KG1 (cell line): ENCODE results near the gene TRIM3.

Source experiments
- DNase-seq: peaks from one replicate; lab custom pipeline; 2025; lab: John Stamatoyannopoulos, UW

TRIM3 gene

DNA sequence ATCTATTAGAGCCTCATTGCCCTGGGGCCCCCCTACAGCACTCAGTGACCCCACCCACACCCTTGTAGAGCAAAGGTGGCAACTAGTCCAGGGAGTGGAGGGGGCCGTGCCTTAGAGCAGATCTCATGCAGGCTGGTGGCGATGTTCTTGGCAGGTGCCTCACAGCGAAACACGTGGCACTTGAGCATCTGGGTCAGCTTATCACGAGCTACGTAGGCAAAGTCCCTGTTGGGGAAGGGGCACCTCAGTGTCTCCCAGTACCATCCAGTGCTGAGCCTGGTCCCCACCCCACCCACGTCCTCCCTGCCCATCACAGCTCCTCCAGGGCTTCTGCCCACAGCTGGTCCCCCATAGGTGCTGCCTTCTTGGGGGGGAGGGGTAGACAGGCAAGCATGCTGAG lies 72.3 kb downstream of the TRIM3 start:
- no peak for DNase-seq

DNA sequence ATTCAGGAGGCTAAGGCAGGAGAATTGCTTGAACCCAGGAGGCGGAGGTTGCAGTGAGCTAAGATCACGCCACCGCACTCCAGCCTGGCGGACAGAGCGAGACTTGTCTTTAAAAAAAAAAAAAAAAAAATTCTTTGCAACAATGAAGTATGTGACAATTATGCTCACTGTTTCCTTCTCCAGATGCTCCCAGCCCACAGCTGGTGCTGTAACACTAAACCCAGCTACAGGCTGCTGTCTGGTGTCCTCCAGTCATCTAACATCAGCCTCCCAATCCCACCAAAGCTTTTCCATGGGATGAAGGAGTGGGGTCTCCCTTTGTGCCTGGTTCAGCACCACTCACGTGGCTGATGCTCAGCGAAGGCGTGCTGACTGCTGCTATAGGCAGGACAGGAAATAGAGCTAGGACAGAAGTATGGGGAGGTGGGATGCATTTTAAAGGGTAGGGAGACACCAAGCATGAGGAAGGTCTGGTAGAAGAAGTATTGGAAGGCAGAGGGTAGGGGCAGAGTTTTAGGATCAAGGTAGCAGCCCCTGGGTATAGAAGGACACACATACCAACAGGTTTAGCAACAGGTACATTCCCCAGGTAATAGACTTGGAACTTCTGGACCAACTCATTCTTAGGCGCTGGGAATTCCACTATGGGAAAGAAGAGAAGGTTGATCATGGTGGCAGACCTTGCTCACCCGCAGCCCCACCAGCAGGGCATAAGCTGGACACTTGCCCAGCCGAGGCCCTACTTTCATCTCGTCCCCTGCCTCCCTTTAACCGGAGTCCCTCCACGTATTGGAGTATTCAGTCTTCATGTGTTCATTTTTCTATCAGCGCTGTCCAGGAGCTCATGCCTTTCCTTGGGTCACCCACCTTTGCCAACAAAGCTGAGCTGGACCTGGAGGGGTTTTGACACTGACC lies 73.1 kb downstream of the TRIM3 start:
- no peak for DNase-seq
